Measurements from ENCODE around the gene APC. TPM values are rescaled to one million over a fixed set of nuclear protein-coding genes. Genes with fewer than 3 reads are reported as not detected.

Gene APC
- total and polyA plus RNA-seq, 2 donors (not counting 3 experiments of a cell fraction or from before 2014, with no cell fraction given): 11.2 to 39.6 TPM

DNA sequence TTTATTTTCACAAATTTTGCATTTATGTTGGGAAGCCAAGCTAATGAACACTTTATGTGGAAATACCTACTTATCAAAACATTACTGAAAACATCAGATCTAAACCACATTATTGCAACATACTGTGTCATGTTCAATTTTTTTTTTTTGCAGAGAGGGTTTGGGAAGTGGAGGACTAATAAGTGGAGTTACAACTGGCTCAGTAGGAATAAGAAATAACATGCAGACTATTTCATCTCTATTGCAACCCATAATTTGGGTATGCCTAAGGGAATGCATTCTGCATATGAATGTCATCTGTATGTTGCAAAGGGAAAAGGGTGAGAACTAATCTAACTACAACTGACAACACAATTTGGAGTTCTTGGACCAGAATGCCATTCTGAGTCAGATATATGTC, 41.8 kb downstream of the APC start:
- Histone ChIP-seq H2AFZ (ENCODE audit: low read depth, low read length) (no peak overlapping the region), H3K9me1 (replicated peaks; ENCODE audit: control insufficient read depth, extremely low read depth, insufficient read depth, low read length) (no peaks in the 10 kb centered on the region), H3K9ac (replicated peaks; ENCODE audit: extremely low read depth, insufficient read depth, low read length) (no peak overlapping the region), H4K20me1 (replicated peaks; ENCODE audit: control insufficient read depth, extremely low read depth, insufficient read depth, low read length) (no peaks in the 10 kb centered on the region), H3K4me3 (replicated peaks in 1 of 3; ENCODE audit: insufficient read depth in 1 of 3, low read depth in 1 of 3, low read length in 3 of 3) (no peak overlapping the region), H3K36me3 (ENCODE audit: control insufficient read depth in 2 of 2, extremely low read depth in 1 of 2, insufficient read depth in 2 of 2, low read length in 2 of 2) (peaks cover 4 to 7% of the 10 kb centered on the region in 2 experiments), H3K27me3 (ENCODE audit: control insufficient read depth in 2 of 2, insufficient read depth in 2 of 2, low read length in 2 of 2) (no peaks in the 10 kb centered on the region), H3K79me2 (ENCODE audit: control insufficient read depth, insufficient read depth, low read length) (no peaks in the 10 kb centered on the region), H3K4me2 (ENCODE audit: insufficient read depth, low read length) (no peak overlapping the region), H3K9me3 (replicated peaks; ENCODE audit: control insufficient read depth, insufficient read depth, low read length) (no peaks in the 10 kb centered on the region), H3K4me1 (ENCODE audit: control insufficient read depth, extremely low read depth, insufficient read depth, low read length) (no peaks in the 10 kb centered on the region), H3K27ac (ENCODE audit: insufficient read depth, low read depth, low read length) (no peak overlapping the region)
- ChIA-PET POLR2A (no interaction called here), CTCF (interaction anchor here (1.8 to 2.2 kb wide), 3 partner anchors 9 to 69 kb away, joined by 5 to 6 read pairs (median 6); no protein-coding TSS in a partner anchor)
- DNase-seq (ENCODE audit: low read depth, low spot score): no peak
- dilution Hi-C loops (cut with MboI; ENCODE audit: extremely low pct_ligation_motif_present, low sequenced_read_pairs): no loop called here
- no peak for FAIRE-seq
- intact Hi-C loops (cut with micrococcal nuclease): no loop called here
- BruUV-seq (replicated peaks): no TSS peak
- TF ChIP-seq MYC (IDR thresholded peaks at IDR 0.05; ENCODE audit: low read depth, low read length) (no peak), FOS (IDR thresholded peaks at IDR 0.05; ENCODE audit: borderline replicate concordance, insufficient read depth, low read length) (no peak), EZH2 (IDR thresholded peaks at IDR 0.05; ENCODE audit: borderline replicate concordance, low read depth, low read length, severe bottlenecking) (no peak), POLR2A (IDR thresholded peaks at IDR 0.05; ENCODE audit: low read depth, low read length) (no peak), GATA2 (IDR thresholded peaks at IDR 0.05; ENCODE audit: insufficient read depth, insufficient read length, low read depth, low read length) (no peak), POLR2AphosphoS5 (IDR thresholded peaks at IDR 0.05; ENCODE audit: insufficient read depth, low read depth, low read length) (no peak), JUN (IDR thresholded peaks at IDR 0.05; ENCODE audit: borderline replicate concordance, insufficient read depth, insufficient read length, low read depth) (no peak)
- TF ChIP-seq, protein P1, sequence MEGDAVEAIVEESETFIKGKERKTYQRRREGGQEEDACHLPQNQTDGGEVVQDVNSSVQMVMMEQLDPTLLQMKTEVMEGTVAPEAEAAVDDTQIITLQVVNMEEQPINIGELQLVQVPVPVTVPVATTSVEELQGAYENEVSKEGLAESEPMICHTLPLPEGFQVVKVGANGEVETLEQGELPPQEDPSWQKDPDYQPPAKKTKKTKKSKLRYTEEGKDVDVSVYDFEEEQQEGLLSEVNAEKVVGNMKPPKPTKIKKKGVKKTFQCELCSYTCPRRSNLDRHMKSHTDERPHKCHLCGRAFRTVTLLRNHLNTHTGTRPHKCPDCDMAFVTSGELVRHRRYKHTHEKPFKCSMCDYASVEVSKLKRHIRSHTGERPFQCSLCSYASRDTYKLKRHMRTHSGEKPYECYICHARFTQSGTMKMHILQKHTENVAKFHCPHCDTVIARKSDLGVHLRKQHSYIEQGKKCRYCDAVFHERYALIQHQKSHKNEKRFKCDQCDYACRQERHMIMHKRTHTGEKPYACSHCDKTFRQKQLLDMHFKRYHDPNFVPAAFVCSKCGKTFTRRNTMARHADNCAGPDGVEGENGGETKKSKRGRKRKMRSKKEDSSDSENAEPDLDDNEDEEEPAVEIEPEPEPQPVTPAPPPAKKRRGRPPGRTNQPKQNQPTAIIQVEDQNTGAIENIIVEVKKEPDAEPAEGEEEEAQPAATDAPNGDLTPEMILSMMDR (IDR thresholded peaks at IDR 0.05; ENCODE audit: extremely low read depth in 1 of 2, insufficient read depth in 1 of 2, low read depth in 1 of 2, low read length in 2 of 2): no peak
- TF ChIP-seq, protein P2, sequence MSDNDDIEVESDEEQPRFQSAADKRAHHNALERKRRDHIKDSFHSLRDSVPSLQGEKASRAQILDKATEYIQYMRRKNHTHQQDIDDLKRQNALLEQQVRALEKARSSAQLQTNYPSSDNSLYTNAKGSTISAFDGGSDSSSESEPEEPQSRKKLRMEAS (IDR thresholded peaks at IDR 0.05; ENCODE audit: insufficient read depth, insufficient read length): no peak

Measured in endothelial cell of umbilical vein (primary cell).